SK-N-SH (cell line): ENCODE results near the gene WRNIP1.

Experiments
- CTCF ChIP-seq: fragments of 200-600 bp; sonication (generic); IDR thresholded peaks from 2 replicates; pipeline ENCODE4 v1.6.1; 2017; ENCODE audit warnings: antibody characterized with exemption, mild to moderate bottlenecking, moderate library complexity
- EZH2phosphoT487 ChIP-seq: fragments of 200-600 bp; sonication (generic); IDR thresholded peaks from 2 replicates; pipeline ENCODE4 v1.6.1; 2017; ENCODE audit warnings: low read depth, mixed run types, mild to moderate bottlenecking, antibody characterized with exemption, moderate library complexity, borderline replicate concordance
- FOSL2 ChIP-seq: IDR thresholded peaks from 2 replicates; pipeline ENCODE4 v1.4.0; 2012; ENCODE audit warnings: low read depth, mild to moderate bottlenecking, moderate library complexity, borderline replicate concordance
- FOXM1 ChIP-seq: IDR thresholded peaks from 2 replicates; pipeline ENCODE4 v1.4.0; 2012; ENCODE audit warnings: low read depth, mild to moderate bottlenecking
- GABPA ChIP-seq: IDR thresholded peaks from 2 replicates; pipeline ENCODE4 v1.4.0; 2012; ENCODE audit warnings: low read depth, mild to moderate bottlenecking
- REST ChIP-seq: IDR thresholded peaks from 2 replicates; pipeline ENCODE4 v1.6.1; 2012; ENCODE audit warnings: mild to moderate bottlenecking, low read depth, low read length, moderate library complexity
- RFX5 ChIP-seq: IDR thresholded peaks from 2 replicates; pipeline ENCODE4 v1.6.1; 2012; ENCODE audit warnings: mild to moderate bottlenecking, improper control_type of control experiment, low read length
- TAF1 ChIP-seq: IDR thresholded peaks from 2 replicates; pipeline ENCODE4 v1.6.1; 2012; ENCODE audit warnings: low read depth, mild to moderate bottlenecking, low read length, moderate library complexity, borderline replicate concordance
- TEAD4 ChIP-seq: IDR thresholded peaks from 2 replicates; pipeline ENCODE4 v1.4.0; 2012; ENCODE audit warnings: mild to moderate bottlenecking, borderline replicate concordance; ENCODE audit not compliant: insufficient read depth

DNA sequence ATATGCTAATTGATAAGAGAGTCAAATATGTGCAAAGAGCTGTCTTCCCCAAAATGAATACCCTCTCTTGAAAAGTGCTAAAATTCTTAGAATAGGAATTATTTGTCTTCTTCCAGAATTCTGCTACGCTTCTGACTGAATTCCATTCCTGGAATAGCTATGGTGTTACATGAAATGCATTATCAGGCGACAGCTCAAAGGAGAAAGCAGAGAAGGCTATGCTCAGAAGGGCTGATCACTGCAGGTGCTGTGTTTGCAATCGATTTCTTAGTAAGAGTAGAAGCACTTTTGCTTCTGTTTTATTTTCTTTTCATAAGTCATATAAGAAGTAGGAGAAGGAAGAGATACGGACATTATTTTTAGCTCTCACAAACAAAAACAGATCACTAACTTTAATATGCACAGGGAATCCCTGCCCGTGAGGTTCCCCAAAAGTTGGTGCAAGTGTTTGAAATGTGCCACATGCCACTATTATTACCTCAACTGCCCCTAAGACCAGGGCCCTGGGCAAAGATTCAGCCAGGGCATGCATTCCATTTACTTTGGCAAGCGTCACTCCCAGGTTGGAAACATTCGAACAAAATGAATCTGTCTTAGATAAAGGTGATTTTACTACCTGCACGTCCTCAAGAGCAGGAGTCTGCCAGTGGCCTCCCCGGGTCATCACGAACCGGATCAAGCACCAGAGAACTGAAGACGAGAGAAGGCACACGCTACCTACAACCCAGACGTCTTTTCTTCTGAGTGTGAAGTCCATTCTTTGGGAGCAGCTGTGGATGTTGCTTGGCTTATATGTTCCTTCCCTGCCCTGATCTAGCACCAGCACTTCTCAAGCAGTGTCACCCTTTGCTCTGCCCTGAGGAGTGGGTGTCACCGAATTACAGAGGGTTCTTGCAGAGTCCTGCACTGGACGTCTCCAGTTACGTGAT lies 21.6 kb upstream of the WRNIP1 start:
- no peak for TF ChIP-seq CTCF
- no peak for TF ChIP-seq TEAD4
- no peak for TF ChIP-seq EZH2phosphoT487
- TF ChIP-seq TAF1: no peak
- TF ChIP-seq RFX5: no peak
- TF ChIP-seq FOSL2: no peak
- no peak for TF ChIP-seq REST
- TF ChIP-seq FOXM1: no peak
- no peak for TF ChIP-seq GABPA
